SK-N-MC (cell line): ENCODE results near the gene IFI30.

Experiments
- EZH2 ChIP-seq: fragments of 200-600 bp; sonication (generic); IDR thresholded peaks from one replicate; pipeline ENCODE4 v1.6.1; 2017; ENCODE audit warnings: antibody characterized with exemption
- POLR2AphosphoS5 ChIP-seq: IDR thresholded peaks from 2 replicates; pipeline ENCODE4 v1.6.1; 2012; ENCODE audit warnings: mild to moderate bottlenecking, low read depth, low read length, borderline replicate concordance

GRCh38 chr19:18137657-18138339, 35.8 kb upstream of the IFI30 start:
- no peak for TF ChIP-seq POLR2AphosphoS5
- TF ChIP-seq EZH2, result no peak
